Measurements from ENCODE around the gene DOCK4.

The DOCK4 gene

DNA sequence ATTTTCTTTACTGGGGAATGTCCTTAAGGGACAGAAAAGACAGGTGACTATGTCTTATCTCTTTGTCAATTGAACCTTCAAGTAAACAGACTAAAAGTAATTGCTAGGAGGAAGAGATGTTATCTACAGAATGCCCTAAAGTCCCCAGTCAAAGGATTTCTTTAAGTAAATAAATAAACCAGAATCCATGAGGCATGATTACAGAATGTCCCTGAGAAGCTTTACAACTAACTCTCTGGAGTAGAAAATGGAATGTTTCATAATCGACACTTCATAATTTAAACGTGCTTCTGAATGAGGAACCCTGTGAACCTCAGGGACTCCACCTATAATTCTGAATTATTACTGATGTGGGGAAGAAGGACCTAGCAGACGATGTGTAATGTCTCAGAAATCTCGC, 456.0 kb downstream of the DOCK4 start:
- POLR2A ChIA-PET = no interaction called here
- TF ChIP-seq SP1 (IDR thresholded peaks at IDR 0.05) (no peak), TARDBP (IDR thresholded peaks at IDR 0.05) (no peak), NFRKB (IDR thresholded peaks at IDR 0.05) (no peak), CTBP1 (IDR thresholded peaks at IDR 0.05; ENCODE audit: borderline replicate concordance) (no peak), BHLHE40 (IDR thresholded peaks at IDR 0.05; ENCODE audit: borderline replicate concordance) (no peak), L3MBTL2 (conservative IDR thresholded peaks at IDR 0.05) (no peak), ELF4 (IDR thresholded peaks at IDR 0.05) (no peak), HDGF (IDR thresholded peaks at IDR 0.05; ENCODE audit: borderline replicate concordance) (no peak), LEF1 (IDR thresholded peaks at IDR 0.05; ENCODE audit: borderline replicate concordance) (no peak), FOXM1 (IDR thresholded peaks at IDR 0.05; ENCODE audit: borderline replicate concordance) (no peak), ARNT (IDR thresholded peaks at IDR 0.05) (no peak), SUZ12 (IDR thresholded peaks at IDR 0.05) (no peak), FOXA1 (IDR thresholded peaks at IDR 0.05) (no peak), ZNF384 (IDR thresholded peaks at IDR 0.05) (no peak)
- TF ChIP-seq, protein P1, sequence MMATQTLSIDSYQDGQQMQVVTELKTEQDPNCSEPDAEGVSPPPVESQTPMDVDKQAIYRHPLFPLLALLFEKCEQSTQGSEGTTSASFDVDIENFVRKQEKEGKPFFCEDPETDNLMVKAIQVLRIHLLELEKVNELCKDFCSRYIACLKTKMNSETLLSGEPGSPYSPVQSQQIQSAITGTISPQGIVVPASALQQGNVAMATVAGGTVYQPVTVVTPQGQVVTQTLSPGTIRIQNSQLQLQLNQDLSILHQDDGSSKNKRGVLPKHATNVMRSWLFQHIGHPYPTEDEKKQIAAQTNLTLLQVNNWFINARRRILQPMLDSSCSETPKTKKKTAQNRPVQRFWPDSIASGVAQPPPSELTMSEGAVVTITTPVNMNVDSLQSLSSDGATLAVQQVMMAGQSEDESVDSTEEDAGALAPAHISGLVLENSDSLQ (IDR thresholded peaks at IDR 0.05) = no peak
- CTCF ChIA-PET = interaction anchor here (0.7 to 1.0 kb wide), 2 partner anchors 9 to 12 kb away, joined by 3 read pairs; no protein-coding TSS in a partner anchor
- no peak for DNase-seq (ENCODE audit: extremely low spot score)

GRCh38 chr7:111749625-111750024, 456.6 kb downstream of the DOCK4 start:
- CTCF ChIA-PET = no interaction called here
- TF ChIP-seq, protein P1 (IDR thresholded peaks at IDR 0.05) = no peak
- TF ChIP-seq ZNF384 (IDR thresholded peaks at IDR 0.05) (no peak), SP1 (IDR thresholded peaks at IDR 0.05) (no peak), FOXA1 (IDR thresholded peaks at IDR 0.05) (no peak), LEF1 (IDR thresholded peaks at IDR 0.05; ENCODE audit: borderline replicate concordance) (no peak), BHLHE40 (IDR thresholded peaks at IDR 0.05; ENCODE audit: borderline replicate concordance) (no peak), HDGF (IDR thresholded peaks at IDR 0.05; ENCODE audit: borderline replicate concordance) (no peak), ARNT (IDR thresholded peaks at IDR 0.05) (no peak), SUZ12 (IDR thresholded peaks at IDR 0.05) (no peak), FOXK2 (IDR thresholded peaks at IDR 0.05) (no peak), ELF4 (IDR thresholded peaks at IDR 0.05) (no peak), CTBP1 (IDR thresholded peaks at IDR 0.05; ENCODE audit: borderline replicate concordance) (no peak), L3MBTL2 (conservative IDR thresholded peaks at IDR 0.05) (no peak), FOXM1 (IDR thresholded peaks at IDR 0.05; ENCODE audit: borderline replicate concordance) (no peak)
- POLR2A ChIA-PET = no interaction called here
- DNase-seq (ENCODE audit: extremely low spot score) = no peak

- POLR2A ChIA-PET = no interaction called here
- no peak for TF ChIP-seq FOXA1 (IDR thresholded peaks at IDR 0.05)
- TF ChIP-seq, protein P1 (IDR thresholded peaks at IDR 0.05) = no peak
- CTCF ChIA-PET = no interaction called here
- no peak for DNase-seq (ENCODE audit: extremely low spot score)
These were observed 458.5 kb downstream of the DOCK4 start for GRCh38 chr7:111747718-111748117.

DNA sequence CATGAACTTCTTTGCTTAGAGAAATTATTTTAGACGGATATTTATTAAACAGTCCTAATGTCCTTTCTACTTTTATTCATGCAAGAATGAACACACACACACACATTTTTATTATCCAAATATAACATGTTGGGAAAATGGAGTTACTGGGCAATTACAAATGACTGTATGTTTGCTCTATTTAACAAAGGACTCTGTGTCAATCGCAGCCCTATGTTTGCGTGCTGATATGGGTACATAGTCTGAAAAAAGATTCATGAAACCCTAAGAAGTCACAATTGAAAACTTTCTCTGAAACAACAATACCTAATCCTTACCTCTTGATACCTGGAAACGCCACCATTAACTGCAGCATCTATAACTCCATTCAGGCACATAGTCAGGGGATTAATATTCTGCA, 459.2 kb downstream of the DOCK4 start:
- CTCF ChIA-PET = no interaction called here
- POLR2A ChIA-PET = no interaction called here
- TF ChIP-seq HDGF (IDR thresholded peaks at IDR 0.05; ENCODE audit: borderline replicate concordance) = no peak
- TF ChIP-seq, protein P1 (IDR thresholded peaks at IDR 0.05) = no peak
- TF ChIP-seq L3MBTL2 (conservative IDR thresholded peaks at IDR 0.05) = no peak
- no peak for TF ChIP-seq ARNT (IDR thresholded peaks at IDR 0.05)
- no peak for TF ChIP-seq ZNF384 (IDR thresholded peaks at IDR 0.05)
- no peak for TF ChIP-seq BHLHE40 (IDR thresholded peaks at IDR 0.05; ENCODE audit: borderline replicate concordance)
- no peak for TF ChIP-seq NFRKB (IDR thresholded peaks at IDR 0.05)
- TF ChIP-seq SP1 (IDR thresholded peaks at IDR 0.05) = no peak
- TF ChIP-seq CTBP1 (IDR thresholded peaks at IDR 0.05; ENCODE audit: borderline replicate concordance) = no peak
- no peak for TF ChIP-seq LEF1 (IDR thresholded peaks at IDR 0.05; ENCODE audit: borderline replicate concordance)
- no peak for TF ChIP-seq FOXM1 (IDR thresholded peaks at IDR 0.05; ENCODE audit: borderline replicate concordance)
- TF ChIP-seq ELF4 (IDR thresholded peaks at IDR 0.05) = no peak
- no peak for TF ChIP-seq FOXA1 (IDR thresholded peaks at IDR 0.05)
- no peak for TF ChIP-seq TARDBP (IDR thresholded peaks at IDR 0.05)
- no peak for TF ChIP-seq FOXK2 (IDR thresholded peaks at IDR 0.05)
- no peak for TF ChIP-seq SUZ12 (IDR thresholded peaks at IDR 0.05)
- DNase-seq (ENCODE audit: extremely low spot score) = no peak

DNA sequence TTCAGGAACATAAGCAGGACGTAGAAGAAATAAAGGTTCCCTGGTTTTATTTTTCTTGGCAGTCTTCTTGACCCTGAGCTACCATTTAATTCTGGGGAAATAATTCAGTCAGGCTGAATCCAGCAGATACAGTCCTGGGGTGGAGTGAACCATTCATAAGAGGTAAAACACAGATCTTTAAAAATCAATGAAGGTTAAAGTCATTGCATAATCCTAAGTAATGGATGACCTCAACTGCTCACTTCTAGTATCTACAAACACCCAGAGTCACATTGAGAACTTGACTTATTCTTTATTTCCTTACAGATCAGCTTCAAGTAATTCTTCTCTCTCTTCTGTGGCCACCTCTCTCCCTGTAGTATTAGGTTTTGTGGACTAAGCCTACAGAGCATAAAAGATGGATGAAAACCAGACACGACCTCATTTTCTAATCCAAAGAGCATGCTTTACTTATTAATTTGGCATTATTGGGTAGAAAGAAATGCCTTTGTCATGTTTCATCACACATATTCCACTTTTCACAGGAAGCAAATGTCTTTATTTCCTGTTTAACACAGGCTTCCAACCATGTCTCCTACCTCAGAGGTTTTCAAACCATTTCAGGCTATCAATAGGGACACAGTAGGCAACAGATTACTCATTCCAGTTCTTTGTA, 461.6 kb downstream of the DOCK4 start:
- no peak for DNase-seq (ENCODE audit: extremely low spot score)
- ChIA-PET POLR2A (no interaction called here), CTCF (no interaction called here)
- no peak for TF ChIP-seq ZNF384 (IDR thresholded peaks at IDR 0.05)
- no peak for TF ChIP-seq L3MBTL2 (conservative IDR thresholded peaks at IDR 0.05)
- no peak for TF ChIP-seq BHLHE40 (IDR thresholded peaks at IDR 0.05; ENCODE audit: borderline replicate concordance)
- TF ChIP-seq ARNT (IDR thresholded peaks at IDR 0.05) = no peak
- TF ChIP-seq CTBP1 (IDR thresholded peaks at IDR 0.05; ENCODE audit: borderline replicate concordance) = no peak
- no peak for TF ChIP-seq FOXK2 (IDR thresholded peaks at IDR 0.05)
- no peak for TF ChIP-seq FOXA1 (IDR thresholded peaks at IDR 0.05)
- no peak for TF ChIP-seq TARDBP (IDR thresholded peaks at IDR 0.05)
- TF ChIP-seq LEF1 (IDR thresholded peaks at IDR 0.05; ENCODE audit: borderline replicate concordance) = no peak
- no peak for TF ChIP-seq SUZ12 (IDR thresholded peaks at IDR 0.05)
- no peak for TF ChIP-seq FOXM1 (IDR thresholded peaks at IDR 0.05; ENCODE audit: borderline replicate concordance)
- TF ChIP-seq, protein P1 (IDR thresholded peaks at IDR 0.05) = no peak
- TF ChIP-seq HDGF (IDR thresholded peaks at IDR 0.05; ENCODE audit: borderline replicate concordance) = no peak
- no peak for TF ChIP-seq NFRKB (IDR thresholded peaks at IDR 0.05)
- TF ChIP-seq SP1 (IDR thresholded peaks at IDR 0.05) = no peak
- no peak for TF ChIP-seq ELF4 (IDR thresholded peaks at IDR 0.05)
